NCI-H2196 (cell line): ENCODE measurements around the gene NTF4.

Experiments
- DNase-seq: peaks from one replicate; lab custom pipeline; 2025; ENCODE audit not compliant: unreplicated experiment; lab: John Stamatoyannopoulos, UW

Gene NTF4

GRCh38 chr19:49064768-49065611, at the start of gene NTF4:
TSS of gene NTF4 (minus strand) at chr19:49064818. CDS start at chr19:49061997, 2,821 bp downstream.
- peak; percentile 22 for DNase-seq

DNA sequence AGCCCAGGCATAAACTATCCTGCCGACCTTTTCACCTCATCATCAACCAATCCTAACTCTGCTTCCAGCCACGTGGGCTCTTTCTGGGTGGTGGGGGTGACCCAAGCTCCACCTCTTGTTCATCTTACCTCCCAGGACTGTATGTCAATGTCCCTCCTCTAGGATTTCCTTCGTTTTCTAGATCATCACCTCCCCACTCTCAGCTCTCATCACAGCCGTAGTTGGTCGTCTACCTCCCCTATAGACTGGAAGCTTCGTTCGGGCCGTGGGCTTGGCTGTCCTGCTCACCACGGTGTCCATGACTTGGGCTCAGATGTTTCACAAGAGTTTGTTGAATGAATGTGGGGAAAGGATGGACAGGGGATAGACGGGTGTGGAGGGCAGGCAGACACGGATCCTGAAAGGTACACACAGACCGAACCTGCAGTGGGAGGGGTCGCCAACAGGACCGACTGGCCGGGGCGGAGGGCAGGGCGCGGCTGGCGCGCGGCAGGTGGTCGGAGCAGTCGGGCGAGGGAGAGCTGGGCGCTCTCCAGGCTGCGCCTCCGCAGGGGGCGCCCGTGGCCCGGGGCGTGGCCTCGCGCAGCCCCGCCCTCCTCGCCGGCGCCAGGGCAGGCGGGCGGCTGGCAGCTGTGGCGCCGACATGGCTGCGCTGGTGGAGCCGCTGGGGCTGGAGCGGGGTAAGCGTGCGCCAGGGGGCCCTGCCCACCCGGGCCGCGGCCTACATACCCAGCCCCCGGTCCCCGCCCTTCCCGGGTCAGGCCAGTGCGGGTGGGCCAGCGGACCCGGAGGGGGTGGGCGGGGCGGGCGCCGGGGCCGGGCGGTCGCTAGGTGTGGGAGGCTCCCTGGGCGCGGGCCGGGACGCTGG, 49.4 kb upstream of the NTF4 start, which contains the start of gene LIN7B:
Gene LIN7B (plus strand): TSS at position 609 of the 868 bp plus-strand sequence. CDS start 35 bp downstream, at position 644.
- DNase-seq: peak; percentile 78

DNA sequence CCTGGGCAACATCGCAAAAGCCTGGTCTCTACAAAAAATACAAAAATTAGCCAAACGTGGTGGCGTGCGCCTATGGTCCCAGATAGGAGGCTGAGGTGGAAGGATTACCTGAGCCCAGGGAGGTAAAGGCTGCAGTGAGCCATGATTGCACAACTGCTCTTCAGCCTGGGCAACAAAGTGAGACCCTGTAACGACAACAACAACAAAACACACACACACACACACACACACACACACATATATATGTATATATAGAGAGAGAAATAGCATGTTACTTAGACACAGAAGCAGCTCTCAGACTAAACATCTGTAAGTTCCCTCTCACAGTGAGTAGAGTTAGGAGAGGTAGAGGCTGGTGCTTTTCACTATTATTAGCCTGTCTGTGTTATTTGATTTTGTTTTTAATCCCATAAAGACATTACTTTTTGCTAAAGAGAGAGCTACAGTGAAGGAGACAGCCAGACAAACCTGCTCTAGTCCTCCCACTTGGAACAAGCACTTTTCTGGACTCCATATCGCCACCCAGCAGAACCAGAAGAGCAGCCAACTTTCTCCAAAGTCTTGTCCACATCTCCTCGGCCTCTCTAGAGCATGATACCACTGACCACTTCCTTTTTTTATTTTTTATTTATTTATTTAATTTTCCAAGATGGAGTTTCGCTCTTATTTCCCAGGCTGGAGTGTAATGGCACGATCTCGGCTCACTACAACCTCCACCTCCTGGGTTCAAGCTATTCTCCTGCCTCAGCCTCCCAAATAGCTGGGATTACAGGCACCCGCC, 46.8 kb upstream of the NTF4 start:
- no peak for DNase-seq

- DNase-seq: no peak
Measured at GRCh38 chr19:49110567-49110966, 45.9 kb upstream of the NTF4 start.

DNA sequence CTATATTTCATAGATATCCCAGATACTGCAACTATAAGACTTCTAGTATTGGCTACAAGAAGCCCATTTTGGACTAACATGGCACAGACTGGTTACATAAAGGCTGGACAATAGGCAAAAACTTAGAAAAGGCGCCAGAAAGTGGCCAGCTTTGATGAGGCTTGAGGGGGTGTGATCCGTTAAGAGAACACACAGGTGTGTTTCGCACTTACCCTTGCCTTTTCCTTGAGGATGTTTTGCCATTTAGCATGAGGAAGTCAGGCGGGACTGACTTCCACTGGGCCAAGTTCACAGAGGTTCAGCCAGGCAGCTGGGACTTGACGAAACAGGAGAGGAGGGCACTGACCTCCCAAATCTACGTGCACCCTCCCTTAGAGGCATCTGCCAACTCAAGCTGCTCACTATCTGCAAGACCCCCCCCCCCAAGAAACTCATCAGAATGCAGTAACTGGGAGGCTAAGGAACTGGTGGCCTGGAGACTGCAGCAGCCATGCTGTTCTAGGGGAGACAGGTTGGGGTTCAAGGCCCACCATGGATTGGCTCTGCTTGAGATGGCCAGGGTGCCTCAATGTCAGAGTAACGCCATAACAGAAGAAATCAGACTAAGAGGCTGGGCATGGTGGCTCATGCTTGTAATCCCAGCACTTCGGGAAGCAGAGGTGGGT, 45.1 kb upstream of the NTF4 start:
- no peak for DNase-seq

GRCh38 chr19:49109051-49109450, 44.4 kb upstream of the NTF4 start:
- no peak for DNase-seq

- DNase-seq: no peak
Measured at GRCh38 chr19:49107625-49108459, 43.2 kb upstream of the NTF4 start.

GRCh38 chr19:49106648-49107135, 42.1 kb upstream of the NTF4 start:
- peak; percentile 83 for DNase-seq

GRCh38 chr19:49104229-49104864, 39.7 kb upstream of the NTF4 start:
- DNase-seq: no peak

DNA sequence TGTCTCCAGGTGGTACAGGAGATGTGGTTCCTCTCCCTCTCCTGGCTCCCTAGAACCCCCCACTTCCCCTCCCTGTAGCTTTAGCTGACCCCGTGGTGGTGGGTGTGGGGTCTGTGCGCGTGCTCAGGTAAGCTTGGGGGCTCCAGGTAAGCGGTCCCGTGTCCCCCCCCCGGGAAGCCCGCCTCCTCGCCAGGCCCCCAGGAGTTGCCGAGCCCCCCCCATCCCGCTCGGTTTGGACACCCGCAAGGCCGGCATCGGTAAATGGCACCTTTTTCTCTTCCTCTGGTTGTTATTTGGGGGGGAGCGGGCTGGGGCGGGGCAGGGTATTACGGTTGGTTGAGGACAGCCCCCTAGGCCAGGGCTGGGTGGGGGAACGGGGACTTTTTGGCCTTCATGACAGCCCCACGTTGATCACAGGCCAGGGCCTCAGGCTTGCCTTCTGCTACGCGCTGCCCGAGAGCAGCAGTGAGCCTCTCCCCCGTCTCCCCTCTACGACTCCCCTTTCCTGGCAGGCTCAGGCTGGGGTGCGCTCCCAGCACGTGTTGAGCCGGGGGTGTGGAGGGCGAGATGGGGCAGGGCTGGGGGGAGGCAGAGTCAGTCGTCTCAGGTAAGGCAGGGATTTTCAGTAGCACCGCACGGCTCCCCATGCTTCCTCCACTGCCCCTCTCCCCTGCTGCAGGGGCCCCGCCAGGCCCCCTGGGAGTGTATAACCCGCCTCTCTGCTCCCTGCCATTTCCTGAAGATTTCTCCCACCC, 38.9 kb upstream of the NTF4 start:
- DNase-seq: no peak

- no peak for DNase-seq
Measured at GRCh38 chr19:49102303-49102702, 37.7 kb upstream of the NTF4 start.

DNA sequence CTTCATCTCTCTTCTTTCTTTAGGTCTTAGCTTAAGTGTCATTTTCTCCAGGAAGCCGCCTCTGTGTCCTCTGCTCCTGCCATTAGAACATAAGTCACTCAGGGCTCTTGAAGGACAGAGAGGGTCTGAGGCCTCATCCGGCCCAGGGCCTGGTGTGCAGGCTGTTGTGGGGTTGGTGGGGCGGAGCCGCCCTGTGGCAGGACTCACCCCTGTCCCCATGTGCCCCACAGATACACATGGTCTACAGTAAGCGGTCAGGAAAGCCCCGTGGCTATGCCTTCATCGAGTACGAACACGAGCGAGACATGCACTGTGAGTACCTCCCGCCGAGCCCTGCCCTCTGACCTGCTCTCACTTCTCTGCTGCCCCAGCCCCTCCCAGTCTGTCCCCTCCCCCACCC, 36.5 kb upstream of the NTF4 start:
- DNase-seq: no peak

DNA sequence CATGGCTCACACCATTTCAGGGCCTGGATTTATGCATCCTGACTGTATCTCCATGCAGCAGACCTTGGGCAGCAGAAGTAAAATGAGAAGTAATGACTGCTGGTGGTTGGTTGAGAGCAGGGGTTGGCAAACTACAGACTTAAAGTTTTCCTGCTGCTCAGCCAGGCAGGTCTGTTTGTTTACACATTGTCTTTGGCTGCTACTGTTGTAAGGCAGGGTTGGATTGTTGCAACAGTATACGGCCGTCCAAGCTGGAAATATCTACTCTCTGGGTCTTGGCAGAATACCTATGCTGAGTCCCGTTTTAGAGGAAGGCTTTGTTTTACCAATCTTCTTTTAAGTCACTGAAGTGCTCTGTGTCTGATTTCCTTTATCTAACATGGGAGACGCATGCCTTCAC, 34.2 kb upstream of the NTF4 start:
- DNase-seq: no peak

DNA sequence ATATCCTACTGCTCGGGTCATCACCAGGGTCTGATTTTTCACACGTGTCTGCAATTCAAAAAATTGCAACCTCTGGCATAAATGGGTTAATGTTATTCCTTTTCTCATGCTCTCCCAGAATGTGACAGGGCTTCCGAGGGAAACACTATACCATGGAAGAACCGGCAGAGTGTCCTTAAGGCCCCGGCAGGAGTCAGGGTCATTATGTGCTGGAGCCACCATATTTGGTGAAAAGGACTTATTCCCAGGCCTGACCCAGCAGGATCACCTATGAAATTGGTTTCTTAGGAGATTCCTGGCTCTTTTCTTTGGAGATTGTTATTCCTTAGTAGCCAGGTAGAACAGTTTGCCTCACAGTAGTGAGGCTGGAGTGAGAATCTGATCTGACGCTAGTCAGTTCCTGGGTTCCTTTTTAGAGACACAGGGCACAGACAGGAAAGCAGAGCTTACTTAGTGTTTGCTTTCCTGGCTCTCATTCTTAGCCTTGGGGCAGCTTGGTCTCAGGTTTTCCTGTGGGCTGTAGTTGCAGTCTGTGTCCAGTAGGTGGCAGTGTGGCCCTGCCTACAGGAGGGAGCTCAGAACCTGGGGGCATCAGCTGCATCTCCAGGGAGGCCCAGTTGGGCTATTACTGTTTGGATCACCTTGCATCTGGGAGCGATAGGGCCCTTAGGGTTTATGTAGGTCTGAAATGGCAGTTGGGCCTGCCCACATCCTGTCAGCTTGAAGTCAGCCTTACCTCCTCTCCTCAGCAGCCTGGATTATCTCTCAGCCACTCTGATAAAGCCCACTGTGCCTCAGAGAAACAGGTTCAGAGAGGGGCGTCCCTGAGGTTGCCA, 33.1 kb upstream of the NTF4 start:
- peak; percentile 88 for DNase-seq

DNA sequence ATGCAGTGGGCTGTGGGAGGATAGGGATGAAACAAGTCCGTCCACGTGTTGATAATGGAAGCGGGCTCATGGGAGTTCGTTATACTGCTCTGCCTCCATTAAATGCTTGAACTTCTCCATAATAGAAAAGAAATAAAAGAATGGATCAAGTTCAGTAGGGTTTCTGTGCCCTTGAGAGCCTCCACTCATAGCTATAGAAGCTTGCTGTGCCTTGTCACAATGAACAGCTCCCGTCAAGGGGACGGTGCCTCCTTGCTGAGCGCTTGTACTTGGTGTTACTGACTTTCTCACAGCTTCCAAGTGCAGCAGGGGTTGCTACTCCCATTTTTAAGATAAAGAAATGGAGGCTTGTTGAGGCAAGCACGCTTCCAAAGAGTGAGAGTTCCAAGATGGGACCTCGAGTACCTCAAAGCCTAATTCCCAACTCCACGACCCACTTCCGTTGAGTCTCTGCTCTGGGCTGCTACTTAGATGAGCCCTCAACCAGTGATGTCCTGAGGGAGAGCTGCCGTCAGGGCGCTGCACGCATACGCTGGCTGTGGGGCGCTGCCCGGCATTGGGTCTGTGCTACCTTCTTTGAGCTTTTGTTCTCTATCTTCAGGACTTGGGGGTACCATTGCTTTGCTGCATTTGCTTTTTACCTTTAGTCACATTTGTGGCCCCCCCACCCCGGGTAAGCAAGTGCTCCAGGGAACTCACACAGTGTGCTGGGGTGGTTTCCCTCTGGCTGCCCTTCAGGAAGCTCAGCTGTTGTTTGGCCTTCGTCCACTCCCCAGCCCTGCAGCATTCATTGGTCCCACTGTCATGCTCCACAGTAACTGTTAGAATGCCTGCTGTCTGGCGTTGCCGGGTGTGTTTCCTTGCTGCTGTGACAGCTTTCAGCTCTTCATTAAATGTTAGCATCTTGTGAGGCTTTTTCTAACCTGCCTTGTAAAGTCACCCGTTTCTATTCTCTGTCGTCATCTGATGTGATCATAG, 30.2 kb upstream of the NTF4 start:
- no peak for DNase-seq

DNA sequence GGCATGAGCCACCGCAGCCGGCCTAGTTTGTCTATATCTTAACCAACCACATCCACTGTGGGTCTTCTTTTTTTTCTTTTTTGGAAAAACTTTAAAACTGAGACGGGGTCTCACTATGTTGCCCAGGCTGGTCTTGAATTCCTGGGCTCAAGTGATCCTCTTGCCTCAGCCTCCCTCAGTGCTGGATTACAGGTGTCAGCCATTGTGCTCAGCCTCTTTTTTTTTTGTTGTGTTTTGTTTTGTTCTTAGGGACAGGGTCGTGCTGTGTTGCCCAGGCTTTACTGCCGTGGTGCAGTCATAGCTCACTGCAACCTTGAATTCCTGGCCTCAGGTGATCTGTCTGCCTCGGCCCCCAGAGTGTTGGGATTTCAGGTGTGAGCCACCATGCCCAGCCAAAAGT, 28.1 kb upstream of the NTF4 start:
- no peak for DNase-seq
